Fibroblast of lung (primary cell): Measurements from ENCODE around the gene ZIC3.

Source experiments
- CTCF ChIP-seq, 2 donors: IDR thresholded peaks in 1 of 2; conservative IDR thresholded peaks in 1 of 2; 1 replicate in 1 of 2; 2 replicates in 1 of 2; pipeline ENCODE4 v1.5.1; 2011 to 2012; ENCODE audit warnings: low read length in 2 of 2, control low read depth in 1 of 2, inconsistent platforms in 1 of 2, low read depth in 1 of 2, mild to moderate bottlenecking in 1 of 2
- EZH2 ChIP-seq: IDR thresholded peaks from 2 replicates; pipeline ENCODE4 v1.5.1; 2012; ENCODE audit warnings: low read length, control low read depth, mild to moderate bottlenecking; ENCODE audit errors: missing control alignments

DNA sequence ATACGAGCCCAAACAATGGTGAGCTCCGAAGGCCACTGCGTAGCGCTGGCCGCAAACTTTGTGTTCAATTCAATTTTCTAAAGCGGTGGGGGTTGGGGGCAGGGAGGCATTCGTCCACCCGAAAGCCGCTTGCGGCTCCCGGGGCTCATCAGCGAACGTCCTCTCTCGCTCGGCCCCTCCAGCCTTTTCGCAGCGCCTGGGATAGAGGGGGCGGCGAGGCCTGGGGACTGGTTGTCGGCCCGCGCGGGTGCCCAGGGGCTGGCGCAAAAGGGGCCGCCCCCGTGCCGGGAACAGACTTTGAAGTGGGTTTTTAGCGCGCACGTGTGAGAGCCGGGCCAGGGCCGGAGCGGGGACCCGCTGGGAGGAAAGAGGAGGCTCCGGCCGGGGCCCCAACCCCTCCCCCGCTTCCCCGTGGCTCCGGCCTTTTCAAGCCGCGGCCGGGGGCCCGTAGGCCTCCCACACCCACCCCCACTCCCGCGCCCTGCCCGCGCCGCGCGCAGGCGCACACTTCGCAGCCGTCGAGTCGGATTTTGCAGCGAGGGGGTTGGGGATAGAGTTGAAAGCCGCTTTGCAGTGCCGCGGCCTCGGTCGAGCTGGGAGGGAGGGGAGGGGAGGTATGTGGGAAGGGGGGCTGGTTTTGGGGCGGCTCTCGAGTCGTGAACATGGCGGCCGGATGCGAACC lies 8.3 kb downstream of the ZIC3 start:
- TF ChIP-seq CTCF (conservative IDR thresholded peaks at IDR 0.05 in 1 of 2, IDR thresholded peaks at IDR 0.05 in 1 of 2; ENCODE audit: low read depth in 1 of 2, low read length in 2 of 2) (no peak), EZH2 (no peak)
